HG03066 (cell line): ENCODE results near the gene CDYL2.
"Not testable (repeated sequence)": the region's sequence is repeated elsewhere in the genome, so short reads cannot be mapped to it uniquely, and the experiment has no call there.

ENCODE experiments used
- ATAC-seq: cut with Tn5 transposase; IDR thresholded peaks from one replicate; pipeline ENCODE4 v1.9.1; 2021; ENCODE audit warnings: low read depth; ENCODE audit not compliant: unreplicated experiment

Gene CDYL2, protein sequence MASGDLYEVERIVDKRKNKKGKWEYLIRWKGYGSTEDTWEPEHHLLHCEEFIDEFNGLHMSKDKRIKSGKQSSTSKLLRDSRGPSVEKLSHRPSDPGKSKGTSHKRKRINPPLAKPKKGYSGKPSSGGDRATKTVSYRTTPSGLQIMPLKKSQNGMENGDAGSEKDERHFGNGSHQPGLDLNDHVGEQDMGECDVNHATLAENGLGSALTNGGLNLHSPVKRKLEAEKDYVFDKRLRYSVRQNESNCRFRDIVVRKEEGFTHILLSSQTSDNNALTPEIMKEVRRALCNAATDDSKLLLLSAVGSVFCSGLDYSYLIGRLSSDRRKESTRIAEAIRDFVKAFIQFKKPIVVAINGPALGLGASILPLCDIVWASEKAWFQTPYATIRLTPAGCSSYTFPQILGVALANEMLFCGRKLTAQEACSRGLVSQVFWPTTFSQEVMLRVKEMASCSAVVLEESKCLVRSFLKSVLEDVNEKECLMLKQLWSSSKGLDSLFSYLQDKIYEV

DNA sequence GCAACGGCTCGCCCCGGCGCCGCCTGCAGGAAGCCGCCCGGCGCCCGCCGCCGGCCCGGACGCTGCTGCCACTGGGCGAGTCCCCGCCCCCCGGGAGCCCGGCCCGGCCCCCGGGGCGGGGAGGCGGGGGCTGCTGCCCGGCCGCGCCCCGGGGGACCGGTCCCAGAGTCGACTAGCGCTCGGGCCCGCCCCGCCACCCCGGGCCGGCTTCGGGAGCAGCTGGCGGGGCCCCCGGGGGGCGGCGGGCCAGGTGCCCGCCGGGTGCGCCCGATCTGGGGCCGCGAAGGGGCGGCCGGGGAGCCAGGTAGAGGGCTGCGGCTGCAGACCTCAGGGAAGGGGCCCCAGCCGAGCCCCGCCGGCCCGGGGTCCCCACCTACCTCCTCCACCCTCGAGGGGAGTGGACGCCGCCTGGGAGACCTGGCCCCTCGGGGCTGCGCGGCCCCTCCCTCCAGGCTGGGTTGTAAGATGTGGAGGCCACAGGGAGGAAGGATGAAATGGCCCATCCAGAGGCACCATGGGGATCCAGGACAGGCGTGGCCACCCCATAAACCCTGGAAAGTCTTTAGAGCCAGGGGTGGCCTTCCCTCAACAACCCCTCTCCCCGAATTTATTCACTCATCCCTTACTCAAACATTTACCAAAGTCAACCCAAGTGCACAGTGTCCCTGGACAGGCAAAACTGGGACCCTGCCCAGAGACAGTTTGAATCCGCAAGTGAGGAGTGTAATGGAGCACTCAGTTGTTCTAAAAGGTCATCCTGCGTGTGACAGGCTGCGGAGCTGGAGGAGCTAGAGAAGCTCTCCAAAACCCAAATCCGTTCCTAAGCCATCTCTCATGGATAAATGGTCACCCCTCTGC, at the start of gene CDYL2:
TSS of gene CDYL2 (minus strand) at position 73 of the 858 bp plus-strand sequence. CDS start 425 bp downstream, outside the sequence.
- no peak for ATAC-seq

GRCh38 chr16:80852261-80852872, 48.0 kb upstream of the CDYL2 start:
- no peak for ATAC-seq

DNA sequence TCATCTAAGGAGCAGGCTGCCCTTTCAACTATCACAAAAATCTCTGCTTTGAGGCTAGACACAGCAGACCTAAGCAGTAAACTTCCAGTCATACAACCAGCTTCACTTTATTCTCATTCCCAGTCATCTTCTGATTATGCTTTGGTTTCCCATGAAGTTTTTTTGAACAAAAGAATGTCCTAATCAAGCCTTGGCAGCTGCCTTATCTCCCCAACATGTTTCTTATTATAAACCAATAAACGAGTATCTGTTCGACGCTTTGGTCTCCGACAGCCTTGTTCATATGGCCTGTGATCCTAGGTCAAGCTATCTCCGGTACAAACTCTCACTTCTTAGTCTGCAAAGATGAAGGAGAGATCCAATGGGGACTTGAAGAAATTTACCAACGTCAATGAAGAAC, 47.4 kb upstream of the CDYL2 start:
- no peak for ATAC-seq

DNA sequence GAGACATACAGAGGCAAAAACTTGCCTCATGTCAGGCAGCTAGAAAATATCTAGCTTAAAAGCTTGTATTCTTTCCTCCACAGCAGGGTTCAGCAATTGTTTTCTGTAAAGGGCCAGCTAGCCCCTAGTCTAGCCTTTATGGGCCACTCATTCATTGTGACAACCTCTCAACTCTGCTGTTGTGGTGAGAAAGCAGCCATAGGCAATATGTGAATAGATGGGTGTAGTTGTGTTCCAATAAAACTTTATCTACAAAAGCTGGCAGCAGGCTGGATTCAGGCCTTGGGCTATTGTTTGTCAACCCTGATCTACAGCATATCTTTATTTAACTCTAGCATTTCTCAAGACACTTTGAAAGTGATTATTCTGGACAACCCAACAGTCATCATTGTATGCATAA, 46.4 kb upstream of the CDYL2 start:
- ATAC-seq, result no peak

- ATAC-seq, result no peak
Observed at GRCh38 chr16:80848862-80849261, 44.5 kb upstream of the CDYL2 start.

DNA sequence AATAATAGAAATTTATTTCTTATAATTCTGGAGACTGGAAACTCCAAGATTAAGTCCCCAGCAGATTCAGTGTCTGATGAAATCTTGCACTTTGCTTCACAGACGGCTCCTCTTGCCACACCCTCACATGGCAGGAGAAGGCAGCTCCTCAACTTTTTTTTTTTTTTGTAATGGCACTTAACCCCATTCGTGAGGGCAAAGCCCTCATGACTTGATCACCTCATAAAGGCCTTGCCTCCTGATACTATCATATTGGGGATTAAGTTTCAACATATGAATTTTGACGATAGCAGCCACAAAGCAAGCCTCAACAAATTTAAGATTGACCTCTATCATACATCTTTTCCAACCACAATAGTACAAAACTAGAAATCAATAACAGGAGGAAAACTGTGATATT, 42.3 kb upstream of the CDYL2 start:
- ATAC-seq, result no peak

- ATAC-seq, result no peak
Observed at GRCh38 chr16:80846275-80846674, 41.9 kb upstream of the CDYL2 start.

DNA sequence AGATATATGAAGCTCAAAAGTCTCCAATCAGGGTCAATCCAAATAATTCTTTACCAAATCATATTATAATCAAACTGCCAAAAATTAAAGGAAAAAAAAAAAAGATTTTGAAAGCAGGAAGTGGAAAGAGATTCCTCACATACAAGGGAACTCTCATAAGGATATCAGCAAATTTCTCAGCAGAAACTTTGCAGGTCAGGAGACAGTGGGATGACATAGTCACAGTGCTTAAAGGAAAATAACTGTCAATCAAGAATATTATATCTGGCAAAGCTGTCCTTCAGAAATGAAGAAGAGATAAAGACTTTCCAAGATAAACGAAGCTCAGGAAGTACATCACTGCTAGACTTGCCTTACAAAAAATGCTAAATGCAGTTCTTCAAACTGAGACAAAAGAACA, 40.0 kb upstream of the CDYL2 start:
- ATAC-seq, result no peak

- no peak for ATAC-seq
Observed at GRCh38 chr16:80841231-80841630, 36.8 kb upstream of the CDYL2 start.

GRCh38 chr16:80837533-80838147, 33.2 kb upstream of the CDYL2 start:
- no peak for ATAC-seq

- no peak for ATAC-seq
Observed at GRCh38 chr16:80836846-80837245, 32.4 kb upstream of the CDYL2 start.

GRCh38 chr16:80836202-80836601, 31.8 kb upstream of the CDYL2 start:
- no peak for ATAC-seq

DNA sequence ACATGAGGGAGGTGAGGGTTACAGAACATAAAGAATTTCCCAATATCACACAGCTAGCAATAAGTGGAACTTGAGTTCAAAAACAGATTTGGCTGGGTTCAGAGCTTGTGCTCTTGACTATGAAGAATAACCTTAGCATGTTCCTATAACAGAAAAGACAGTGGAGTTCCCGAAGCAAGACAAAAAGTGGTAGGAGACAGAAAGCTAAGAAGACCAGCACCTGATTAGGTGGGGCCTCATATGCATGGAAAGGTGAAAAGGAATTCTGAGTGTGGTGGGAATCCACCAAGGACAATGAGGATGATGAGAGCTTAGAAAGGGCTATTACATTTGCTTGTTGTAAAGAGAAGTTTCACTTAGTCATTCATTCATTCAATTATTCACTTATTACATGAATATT, 26.6 kb upstream of the CDYL2 start:
- ATAC-seq, result no peak

DNA sequence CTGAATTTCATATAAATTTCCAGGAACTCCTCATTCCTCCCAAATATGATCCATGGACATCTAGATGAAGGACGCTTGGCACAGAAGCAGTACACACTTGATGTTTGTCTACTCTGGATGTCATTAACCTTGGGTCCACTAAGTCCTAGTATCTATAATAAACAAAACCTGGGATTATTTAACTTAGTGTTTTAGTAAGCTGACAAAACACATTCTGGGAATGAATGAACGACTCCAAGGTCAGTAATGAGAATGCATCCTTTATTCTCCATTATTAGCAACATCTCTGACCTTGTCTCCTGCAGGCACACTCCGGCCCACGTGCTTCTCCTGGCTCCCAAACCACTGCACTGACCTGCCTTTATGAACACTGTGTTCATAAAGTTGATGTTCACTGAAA, 24.1 kb upstream of the CDYL2 start:
- ATAC-seq, result no peak

DNA sequence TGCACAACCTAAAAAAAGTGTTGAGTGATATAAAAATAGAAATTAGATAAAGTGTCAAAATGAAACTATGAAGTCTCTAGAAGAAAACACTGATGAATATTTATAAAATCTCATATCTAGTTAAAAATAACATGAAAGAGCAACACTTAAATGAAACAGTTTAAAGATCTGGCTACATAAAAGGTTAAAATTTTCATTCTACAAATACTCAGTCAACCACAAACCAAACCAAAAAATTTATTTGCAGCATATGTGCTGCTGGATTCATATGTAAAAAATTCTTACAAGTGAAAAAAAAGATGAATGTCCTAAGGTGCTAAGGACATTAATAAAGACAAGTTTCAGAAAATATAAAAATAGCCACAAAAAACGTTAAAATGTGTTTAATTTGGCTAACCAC, 22.6 kb upstream of the CDYL2 start:
- no peak for ATAC-seq

GRCh38 chr16:80825365-80825758, 21.0 kb upstream of the CDYL2 start:
- ATAC-seq, result no peak

- ATAC-seq, result no peak
Observed at GRCh38 chr16:80824623-80825364, 20.4 kb upstream of the CDYL2 start.

GRCh38 chr16:80819988-80820387, 15.6 kb upstream of the CDYL2 start:
- no peak for ATAC-seq

GRCh38 chr16:80816356-80816755, 12.0 kb upstream of the CDYL2 start:
- no peak for ATAC-seq

GRCh38 chr16:80815278-80815677, 10.9 kb upstream of the CDYL2 start:
- ATAC-seq, result not testable (repeated sequence)
